ENCODE data around the gene IFITM10.
"Not testable (repeated sequence)": the region's sequence is repeated elsewhere in the genome, so short reads cannot be mapped to it uniquely, and the experiment has no call there.

GRCh38 chr11:1689250-1690166 is 60.9 kb downstream of the IFITM10 start:
- TF ChIP-seq, protein P1, sequence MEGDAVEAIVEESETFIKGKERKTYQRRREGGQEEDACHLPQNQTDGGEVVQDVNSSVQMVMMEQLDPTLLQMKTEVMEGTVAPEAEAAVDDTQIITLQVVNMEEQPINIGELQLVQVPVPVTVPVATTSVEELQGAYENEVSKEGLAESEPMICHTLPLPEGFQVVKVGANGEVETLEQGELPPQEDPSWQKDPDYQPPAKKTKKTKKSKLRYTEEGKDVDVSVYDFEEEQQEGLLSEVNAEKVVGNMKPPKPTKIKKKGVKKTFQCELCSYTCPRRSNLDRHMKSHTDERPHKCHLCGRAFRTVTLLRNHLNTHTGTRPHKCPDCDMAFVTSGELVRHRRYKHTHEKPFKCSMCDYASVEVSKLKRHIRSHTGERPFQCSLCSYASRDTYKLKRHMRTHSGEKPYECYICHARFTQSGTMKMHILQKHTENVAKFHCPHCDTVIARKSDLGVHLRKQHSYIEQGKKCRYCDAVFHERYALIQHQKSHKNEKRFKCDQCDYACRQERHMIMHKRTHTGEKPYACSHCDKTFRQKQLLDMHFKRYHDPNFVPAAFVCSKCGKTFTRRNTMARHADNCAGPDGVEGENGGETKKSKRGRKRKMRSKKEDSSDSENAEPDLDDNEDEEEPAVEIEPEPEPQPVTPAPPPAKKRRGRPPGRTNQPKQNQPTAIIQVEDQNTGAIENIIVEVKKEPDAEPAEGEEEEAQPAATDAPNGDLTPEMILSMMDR (IDR thresholded peaks at IDR 0.05): not testable (repeated sequence)
- TF ChIP-seq RCOR1 (IDR thresholded peaks at IDR 0.05; ENCODE audit: low read length); RFX5 (IDR thresholded peaks at IDR 0.05; ENCODE audit: low read length); MXI1 (IDR thresholded peaks at IDR 0.05; ENCODE audit: low read depth, low read length); TEAD4 (IDR thresholded peaks at IDR 0.05; ENCODE audit: borderline replicate concordance, insufficient read depth); CHD2 (IDR thresholded peaks at IDR 0.05; ENCODE audit: low read length, partially characterized antibody); TAF1 (IDR thresholded peaks at IDR 0.05; ENCODE audit: borderline replicate concordance, low read depth, low read length); ZBTB33 (IDR thresholded peaks at IDR 0.05; ENCODE audit: borderline replicate concordance, low read depth): not testable (repeated sequence)
- TF ChIP-seq, protein P2, sequence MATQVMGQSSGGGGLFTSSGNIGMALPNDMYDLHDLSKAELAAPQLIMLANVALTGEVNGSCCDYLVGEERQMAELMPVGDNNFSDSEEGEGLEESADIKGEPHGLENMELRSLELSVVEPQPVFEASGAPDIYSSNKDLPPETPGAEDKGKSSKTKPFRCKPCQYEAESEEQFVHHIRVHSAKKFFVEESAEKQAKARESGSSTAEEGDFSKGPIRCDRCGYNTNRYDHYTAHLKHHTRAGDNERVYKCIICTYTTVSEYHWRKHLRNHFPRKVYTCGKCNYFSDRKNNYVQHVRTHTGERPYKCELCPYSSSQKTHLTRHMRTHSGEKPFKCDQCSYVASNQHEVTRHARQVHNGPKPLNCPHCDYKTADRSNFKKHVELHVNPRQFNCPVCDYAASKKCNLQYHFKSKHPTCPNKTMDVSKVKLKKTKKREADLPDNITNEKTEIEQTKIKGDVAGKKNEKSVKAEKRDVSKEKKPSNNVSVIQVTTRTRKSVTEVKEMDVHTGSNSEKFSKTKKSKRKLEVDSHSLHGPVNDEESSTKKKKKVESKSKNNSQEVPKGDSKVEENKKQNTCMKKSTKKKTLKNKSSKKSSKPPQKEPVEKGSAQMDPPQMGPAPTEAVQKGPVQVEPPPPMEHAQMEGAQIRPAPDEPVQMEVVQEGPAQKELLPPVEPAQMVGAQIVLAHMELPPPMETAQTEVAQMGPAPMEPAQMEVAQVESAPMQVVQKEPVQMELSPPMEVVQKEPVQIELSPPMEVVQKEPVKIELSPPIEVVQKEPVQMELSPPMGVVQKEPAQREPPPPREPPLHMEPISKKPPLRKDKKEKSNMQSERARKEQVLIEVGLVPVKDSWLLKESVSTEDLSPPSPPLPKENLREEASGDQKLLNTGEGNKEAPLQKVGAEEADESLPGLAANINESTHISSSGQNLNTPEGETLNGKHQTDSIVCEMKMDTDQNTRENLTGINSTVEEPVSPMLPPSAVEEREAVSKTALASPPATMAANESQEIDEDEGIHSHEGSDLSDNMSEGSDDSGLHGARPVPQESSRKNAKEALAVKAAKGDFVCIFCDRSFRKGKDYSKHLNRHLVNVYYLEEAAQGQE (IDR thresholded peaks at IDR 0.05; ENCODE audit: low read depth, low read length): not testable (repeated sequence)

Data from SK-N-SH (cell line).